H1 (cell line): ENCODE data around the gene CD14. TPM values are rescaled to one million over a fixed set of nuclear protein-coding genes. Genes with fewer than 3 reads are reported as not detected.

ENCODE experiments used
- CTCF ChIA-PET: fragments of 300-600 bp; sonication (Branson Sonifier 250); formaldehyde crosslinking; loops from one replicate; lab custom pipeline; 2021; ENCODE audit not compliant: partially characterized antibody; lab: Charles Lee
- POLR2A ChIA-PET: fragments of 300-600 bp; sonication (Branson Sonifier 250); formaldehyde crosslinking; loops from one replicate; lab custom pipeline; 2021; ENCODE audit warnings: inconsistent platforms; ENCODE audit not compliant: partially characterized antibody; lab: Charles Lee
- DNase-seq, 2 experiments: peaks; one replicate each; pipeline versions ENCODE4 v3.0.0 to v3.0.0-alpha.2; 2010 to 2022; ENCODE audit warnings: low spot score in 2 of 2, low read depth in 1 of 2, mixed read lengths in 1 of 2
- FAIRE-seq: peaks from 2 replicates; lab custom pipeline; 2011; peaks lifted over from hg19 to GRCh38; lab: Jason Lieb, UNC
- H2AFZ ChIP-seq: 2 replicates; pipeline ENCODE4 v1.8.1; 2012; ENCODE audit warnings: low read length, inconsistent platforms
- H2AK5ac ChIP-seq: 2 replicates; pipeline ENCODE4 v1.6.1; 2013; ENCODE audit warnings: low read depth, low read length
- H2BK120ac ChIP-seq: replicated peaks from 2 replicates; pipeline ENCODE3; 2013; ENCODE audit warnings: low read depth, low read length, inconsistent platforms
- H2BK12ac ChIP-seq: 2 replicates; pipeline ENCODE4 v1.6.1; 2013; ENCODE audit warnings: low read depth, low read length
- H2BK15ac ChIP-seq: 2 replicates; pipeline ENCODE4 v1.6.1; 2013; ENCODE audit warnings: low read length
- H2BK20ac ChIP-seq: 2 replicates; pipeline ENCODE4 v1.6.1; 2013; ENCODE audit warnings: low read length
- H2BK5ac ChIP-seq: 2 replicates; pipeline ENCODE4 v1.6.1; 2013; ENCODE audit warnings: low read depth, low read length
- H3K14ac ChIP-seq: 2 replicates; pipeline ENCODE4 v1.6.1; 2013; ENCODE audit warnings: inconsistent platforms; ENCODE audit not compliant: insufficient read length
- H3K18ac ChIP-seq: 2 replicates; pipeline ENCODE4 v1.6.1; 2013; ENCODE audit warnings: low read length; ENCODE audit errors: extremely low read depth
- H3K23ac ChIP-seq: 2 replicates; pipeline ENCODE4 v1.6.1; 2013; ENCODE audit warnings: inconsistent platforms; ENCODE audit not compliant: insufficient read length
- H3K23me2 ChIP-seq: 2 replicates; pipeline ENCODE4 v1.6.1; 2013; ENCODE audit warnings: low read depth, low read length
- H3K27ac ChIP-seq: 2 replicates; pipeline ENCODE4 v1.6.1; 2011; ENCODE audit warnings: low read depth, low read length, inconsistent platforms
- H3K27me3 ChIP-seq, 4 experiments: replicated peaks in 1 of 4; 1 replicate in 1 of 4; 2 replicates in 3 of 4; pipeline versions ENCODE4 v1.6.1 to v1.8.1; 2011 to 2013; ENCODE audit warnings: low read length in 3 of 4, mild to moderate bottlenecking in 3 of 4, inconsistent platforms in 2 of 4, mixed read lengths in 2 of 4, moderate library complexity in 1 of 4; ENCODE audit not compliant: control insufficient read depth in 3 of 4, insufficient read depth in 3 of 4; ENCODE audit errors: extremely low read depth in 1 of 4
- H3K36me3 ChIP-seq, 4 experiments: 2 replicates each; pipeline versions ENCODE4 v1.6.1 to v1.8.1; 2011 to 2013; ENCODE audit warnings: mild to moderate bottlenecking in 4 of 4, low read length in 3 of 4, moderate library complexity in 2 of 4, control low read depth in 1 of 4, inconsistent platforms in 1 of 4; ENCODE audit not compliant: insufficient read depth in 4 of 4, control insufficient read depth in 2 of 4
- H3K4ac ChIP-seq: replicated peaks from 2 replicates; pipeline ENCODE3; 2013; ENCODE audit warnings: low read length, low read depth, mixed read lengths, inconsistent platforms; ENCODE audit not compliant: insufficient read length
- H3K4me1 ChIP-seq, 4 experiments: replicated peaks in 1 of 4; 1 replicate in 1 of 4; 2 replicates in 3 of 4; pipeline versions ENCODE4 v1.6.1 to v1.8.1; 2011 to 2013; ENCODE audit warnings: low read length in 3 of 4, inconsistent platforms in 2 of 4, mixed read lengths in 1 of 4; ENCODE audit not compliant: insufficient read depth in 4 of 4, control insufficient read depth in 3 of 4
- H3K4me2 ChIP-seq, 2 experiments: 2 replicates each; pipeline versions ENCODE4 v1.6.1 to v1.8.1; 2011 to 2013; ENCODE audit warnings: low read depth in 2 of 2, low read length in 2 of 2, control low read depth in 1 of 2, inconsistent platforms in 1 of 2, mild to moderate bottlenecking in 1 of 2; ENCODE audit not compliant: insufficient read depth in 1 of 2
- H3K4me3 ChIP-seq, 4 experiments: fragments of 200-600, 300-600 bp in 1 of 4; sonication (generic), shearing (Covaris generic), sonication (Bioruptor Twin) in 1 of 4; 2 replicates each; pipeline versions ENCODE4 v1.5.1 to v1.8.1; 2011 to 2016; ENCODE audit warnings: low read length in 4 of 4, low read depth in 3 of 4, control low read depth in 2 of 4, inconsistent platforms in 2 of 4, mild to moderate bottlenecking in 2 of 4, mixed read lengths in 1 of 4, moderate library complexity in 1 of 4; ENCODE audit not compliant: insufficient read depth in 2 of 4; ENCODE audit errors: extremely low read depth in 1 of 4
- H3K56ac ChIP-seq: replicated peaks from 2 replicates; pipeline ENCODE3; 2013; ENCODE audit warnings: low read depth, mild to moderate bottlenecking, mixed read lengths, low read length, inconsistent platforms; ENCODE audit not compliant: insufficient read length
- H3K79me1 ChIP-seq: 2 replicates; pipeline ENCODE4 v1.6.1; 2013; ENCODE audit warnings: low read depth, low read length, control low read depth
- H3K79me2 ChIP-seq, 2 experiments: 2 replicates each; pipeline versions ENCODE4 v1.6.1 to v1.8.1; 2012 to 2013; ENCODE audit warnings: low read length in 2 of 2, mild to moderate bottlenecking in 2 of 2, inconsistent platforms in 1 of 2; ENCODE audit not compliant: insufficient read depth in 2 of 2, control insufficient read depth in 1 of 2
- H3K9ac ChIP-seq, 4 experiments: replicated peaks in 1 of 4; 1 replicate in 1 of 4; 2 replicates in 3 of 4; pipeline versions ENCODE4 v1.6.1 to v1.8.1; 2011 to 2013; ENCODE audit warnings: low read depth in 3 of 4, low read length in 3 of 4, control low read depth in 2 of 4, mild to moderate bottlenecking in 2 of 4, moderate library complexity in 2 of 4, inconsistent platforms in 1 of 4; ENCODE audit errors: extremely low read depth in 1 of 4
- H3K9me3 ChIP-seq, 2 experiments: 2 replicates each; pipeline versions ENCODE4 v1.6.1 to v1.8.1; 2012 to 2013; ENCODE audit warnings: mild to moderate bottlenecking in 2 of 2, moderate library complexity in 2 of 2, control low read depth in 1 of 2, inconsistent platforms in 1 of 2, low read depth in 1 of 2, low read length in 1 of 2, mixed read lengths in 1 of 2; ENCODE audit not compliant: insufficient read depth in 2 of 2
- H4K20me1 ChIP-seq, 2 experiments: replicated peaks in 1 of 2; 2 replicates each; pipeline versions ENCODE3 to v1.8.1; 2011 to 2013; ENCODE audit warnings: inconsistent platforms in 2 of 2, low read length in 2 of 2, mild to moderate bottlenecking in 1 of 2; ENCODE audit not compliant: insufficient read depth in 2 of 2, control insufficient read depth in 1 of 2
- H4K5ac ChIP-seq: 2 replicates; pipeline ENCODE4 v1.6.1; 2013; ENCODE audit warnings: low read length, low read depth, mixed read lengths, inconsistent platforms; ENCODE audit not compliant: insufficient read length
- H4K8ac ChIP-seq: 2 replicates; pipeline ENCODE4 v1.8.0; 2013; ENCODE audit warnings: mild to moderate bottlenecking, moderate library complexity, low read length, inconsistent platforms; ENCODE audit not compliant: insufficient read depth; ENCODE audit errors: extremely low read depth
- H4K91ac ChIP-seq: replicated peaks from 2 replicates; pipeline ENCODE3; 2013; ENCODE audit warnings: low read length, mixed read lengths, inconsistent platforms; ENCODE audit not compliant: insufficient read length
- ATF3 ChIP-seq: IDR thresholded peaks from 2 replicates; pipeline ENCODE4 v1.6.1; 2011; ENCODE audit warnings: low read depth, mild to moderate bottlenecking, low read length; ENCODE audit not compliant: insufficient read depth
- EGR1 ChIP-seq: IDR thresholded peaks from 2 replicates; pipeline ENCODE4 v1.6.1; 2011; ENCODE audit warnings: low read depth, low read length, borderline replicate concordance
- HDAC2 ChIP-seq, 2 experiments: fragments of 300-600 bp in 1 of 2; sonication (generic) in 1 of 2; IDR thresholded peaks; 2 replicates each; pipeline ENCODE4 v1.6.1; 2011 to 2012; ENCODE audit warnings: low read depth in 2 of 2, low read length in 2 of 2, mild to moderate bottlenecking in 2 of 2, moderate library complexity in 2 of 2, borderline replicate concordance in 1 of 2, inconsistent platforms in 1 of 2
- RAD21 ChIP-seq, 2 experiments: IDR thresholded peaks in 1 of 2; conservative IDR thresholded peaks in 1 of 2; 2 replicates each; pipeline ENCODE4 v1.6.1; 2011; ENCODE audit warnings: low read depth in 2 of 2, low read length in 2 of 2, improper control_type of control experiment in 1 of 2, inconsistent platforms in 1 of 2, mild to moderate bottlenecking in 1 of 2, moderate library complexity in 1 of 2
- RBBP5 ChIP-seq: IDR thresholded peaks from 2 replicates; pipeline ENCODE4 v1.7.1; 2012; ENCODE audit warnings: low read depth, mild to moderate bottlenecking, inconsistent platforms, low read length, moderate library complexity, borderline replicate concordance
- TAF1 ChIP-seq: IDR thresholded peaks from 2 replicates; pipeline ENCODE4 v1.6.1; 2011; ENCODE audit warnings: mild to moderate bottlenecking, low read depth, low read length
- TAF7 ChIP-seq: optimal IDR thresholded peaks from 2 replicates; pipeline ENCODE3; 2011; ENCODE audit warnings: low read depth, mild to moderate bottlenecking, inconsistent platforms, low read length, moderate library complexity, borderline replicate concordance
- TCF12 ChIP-seq: IDR thresholded peaks from 2 replicates; pipeline ENCODE4 v1.6.1; 2011; ENCODE audit warnings: low read depth, mild to moderate bottlenecking, low read length
- USF2 ChIP-seq: IDR thresholded peaks from 2 replicates; pipeline ENCODE4 v1.6.1; 2011; ENCODE audit warnings: low read length, improper control_type of control experiment
- WGBS, 2 experiments: shearing (Covaris generic) in 1 of 2; methylation state at CpG; one replicate each; pipeline versions ENCODE4 v1.1.6 to v1.1.7; 2013 to 2015; ENCODE audit warnings: low lambda C conversion rate in 2 of 2, mixed read lengths in 2 of 2, inconsistent platforms in 1 of 2, low coverage in 1 of 2, missing lambda C conversion rate in 1 of 2; ENCODE audit not compliant: insufficient replicate concordance in 2 of 2, insufficient coverage in 1 of 2, insufficient read length in 1 of 2; ENCODE audit errors: extremely low coverage in 1 of 2, missing lambda C conversion rate in 1 of 2; 5-methylcytosine and 5-hydroxymethylcytosine counted together
- polyA plus RNA-seq, 7 experiments: library from polyadenylated mRNA; depleted of rRNA in 3 of 7; stranded (reverse) in 5 of 7; unstranded in 2 of 7; fragments of >200 nt in 5 of 7; fragments of 200-250 nt in 2 of 7; gene quantifications; 1 replicate in 5 of 7; 2 replicates in 1 of 7; 4 replicates in 1 of 7; pipeline versions ENCODE4 v1.2.1 to v1.2.3, GENCODE V29; 2011 to 2013; ENCODE audit warnings: missing spikeins in 2 of 7, mixed read lengths in 2 of 7
- total RNA-seq: library from RNA; stranded (reverse); fragmentation: NEBNext Ultra II Directional; extraction: Animal tissue kit (Norgen Biotek cat#: 25700); gene quantifications from 2 replicates; pipeline ENCODE4 v1.2.1, GENCODE V29; 2021

CD14 gene
- total and polyA plus RNA-seq, 2 of the 8 experiments (the other 6 are each of a cell fraction or from before 2014, with no cell fraction given): 0.15 TPM; not detected in 1

- no peak overlapping the region for H3K27ac ChIP-seq
- no peak overlapping the region for H3K56ac ChIP-seq
- H3K23me2 ChIP-seq: no peaks in the 10 kb centered on the region
- H3K4me3 ChIP-seq: no peak overlapping the region
- 74% methylated on average over 4 of the region's 4 CpGs; no CpG with 5 or more reads in 1 of the 2 experiments for whole genome bisulfite sequencing, 2 experiments
- H3K9me3 ChIP-seq: no peaks in the 10 kb centered on the region
- no peak overlapping the region for H4K8ac ChIP-seq
- no peak overlapping the region for H3K9ac ChIP-seq
- no peak overlapping the region for H3K23ac ChIP-seq
- no peak overlapping the region for H2AK5ac ChIP-seq
- H3K27me3 ChIP-seq: no peaks in the 10 kb centered on the region
- no peak for DNase-seq
- H3K4me1 ChIP-seq: no peaks in the 10 kb centered on the region; a peak in 1 of 7 replicates
- no peak overlapping the region for H2AFZ ChIP-seq
- no peak overlapping the region for H2BK5ac ChIP-seq
- peaks cover 7 to 58% (median 39%) of the 10 kb centered on the region in 4 experiments; a peak in 7 of 8 replicates for H3K36me3 ChIP-seq
- H3K18ac ChIP-seq: no peak overlapping the region
- H2BK15ac ChIP-seq: no peak overlapping the region
- no peak for FAIRE-seq
- H2BK120ac ChIP-seq: no peak overlapping the region
- H4K5ac ChIP-seq: no peak overlapping the region
- CTCF ChIA-PET: interaction anchor here (0.7 to 2.8 kb wide), 5 partner anchors 9 to 469 kb away, joined by 3 to 11 read pairs (median 3); partner anchors contain the start of genes HARS1 and HARS2
- H3K79me2 ChIP-seq: no peaks in the 10 kb centered on the region
- H3K4ac ChIP-seq: no peak overlapping the region
- H3K79me1 ChIP-seq: no peaks in the 10 kb centered on the region
- TF ChIP-seq ATF3 (no peak), HDAC2 (IDR thresholded peaks at IDR 0.05; ENCODE audit: borderline replicate concordance in 1 of 2, low read depth in 2 of 2, low read length in 2 of 2) (no peak), RAD21 (IDR thresholded peaks at IDR 0.05 in 1 of 2, conservative IDR thresholded peaks at IDR 0.05 in 1 of 2; ENCODE audit: low read depth in 2 of 2, low read length in 2 of 2) (no peak), TCF12 (no peak), TAF1 (no peak), TAF7 (no peak), USF2 (no peak), EGR1 (no peak), RBBP5 (no peak)
- POLR2A ChIA-PET: interaction anchor here (0.6 to 3.9 kb wide), 11 partner anchors 10 to 120 kb away, joined by 3 to 26 read pairs (median 5); partner anchors contain the start of genes HARS1, HARS2, IK and NDUFA2
- no peak overlapping the region for H3K4me2 ChIP-seq
- no peak overlapping the region for H2BK20ac ChIP-seq
- peaks cover 0 to 2% of the 10 kb centered on the region in 2 experiments for H4K20me1 ChIP-seq
- H2BK12ac ChIP-seq: no peak overlapping the region
- no peak overlapping the region for H4K91ac ChIP-seq
- no peak overlapping the region for H3K14ac ChIP-seq
These were observed 41.7 kb upstream of the CD14 start for GRCh38 chr5:140674629-140675028.
